ENCODE measurements around the gene TRPM3.
"Not testable (repeated sequence)": the region's sequence is repeated elsewhere in the genome, so short reads cannot be mapped to it uniquely, and the experiment has no call there.

TRPM3 gene

DNA sequence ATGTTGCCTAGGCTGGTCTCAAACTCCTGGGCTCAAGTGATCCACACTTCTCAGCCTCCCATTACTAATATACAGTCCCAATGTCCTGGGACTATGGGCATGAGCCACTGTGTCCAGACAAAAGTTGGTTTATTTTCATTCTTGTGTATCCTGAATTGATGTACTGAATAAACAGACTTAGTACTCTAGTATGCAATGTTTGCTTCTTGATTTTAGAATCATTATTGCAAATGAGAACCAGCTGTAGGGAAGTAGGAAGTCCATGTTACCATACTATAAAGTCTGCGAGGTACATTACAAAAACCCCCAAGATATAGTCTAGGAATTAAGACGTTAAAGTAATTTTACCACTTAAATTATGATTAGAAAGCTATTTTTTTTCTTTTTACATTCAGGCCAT, 372.4 kb downstream of the TRPM3 start:
- DNase-seq (ENCODE audit: low spot score), result no peak

DNA sequence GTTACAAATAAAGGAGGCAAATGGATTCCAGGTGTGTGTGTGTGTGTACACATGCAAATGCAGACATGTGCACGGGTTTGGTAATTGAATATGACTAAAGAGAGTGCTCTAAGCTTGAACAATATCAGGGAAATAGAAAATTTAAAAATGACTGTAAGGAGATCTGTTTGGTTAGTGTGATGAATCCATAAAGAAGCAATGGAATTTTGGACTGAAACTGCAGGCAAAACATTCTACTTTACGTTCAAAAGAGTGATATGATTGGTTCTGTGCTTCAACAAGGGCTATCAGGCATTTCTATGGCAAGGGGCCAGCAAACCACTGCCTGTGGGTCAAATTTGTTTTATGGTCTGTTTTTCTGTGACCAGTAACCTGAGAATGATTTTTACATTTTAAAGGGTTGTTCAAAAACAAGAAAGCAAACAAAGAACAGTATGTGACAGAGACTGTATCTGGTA, 374.1 kb downstream of the TRPM3 start:
- no peak for DNase-seq (ENCODE audit: low spot score)

DNA sequence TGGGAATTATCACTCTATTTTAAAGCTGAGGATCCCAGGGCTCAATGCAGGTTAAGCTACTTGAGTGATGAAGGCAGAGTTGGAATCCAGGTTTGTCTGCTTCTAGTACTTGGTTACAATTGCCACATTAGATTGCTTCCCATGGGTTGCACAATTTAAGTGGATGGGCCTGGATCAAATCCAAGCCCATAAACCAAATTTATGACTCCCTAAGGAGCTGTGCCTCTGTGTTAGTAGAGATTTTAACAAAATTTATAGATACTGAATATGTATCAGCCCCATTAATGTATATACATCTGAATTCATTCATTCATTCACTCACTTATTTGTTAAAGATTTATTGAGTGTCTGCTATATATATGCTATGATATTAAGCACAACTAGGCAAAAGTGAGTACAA, 374.7 kb downstream of the TRPM3 start:
- DNase-seq (ENCODE audit: low spot score), result no peak

GRCh38 chr9:70746316-70746715, 375.1 kb downstream of the TRPM3 start:
- no peak for DNase-seq (ENCODE audit: low spot score)

DNA sequence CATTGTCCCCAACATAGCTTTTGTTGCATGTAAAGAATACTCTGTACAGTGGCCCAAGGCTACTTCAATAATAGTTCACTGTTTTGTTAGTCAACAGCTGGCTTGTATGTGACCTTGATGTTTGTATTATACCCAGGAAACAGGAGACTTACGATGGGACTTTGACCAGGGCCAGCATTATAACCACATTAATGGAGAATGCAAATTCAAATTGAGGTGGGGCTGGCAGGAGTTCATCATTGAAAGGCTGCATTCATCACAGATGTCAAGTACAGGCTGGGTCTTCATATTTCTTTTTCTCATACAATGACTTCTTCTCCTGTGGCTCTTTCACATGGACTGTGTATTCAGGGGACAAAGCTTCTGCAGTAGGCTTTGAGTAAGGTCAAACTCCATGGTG, 396.6 kb downstream of the TRPM3 start:
- DNase-seq (ENCODE audit: low spot score), result not testable (repeated sequence)

GRCh38 chr9:70724025-70724424, 397.4 kb downstream of the TRPM3 start:
- not testable (repeated sequence) for DNase-seq (ENCODE audit: low spot score)

- DNase-seq (ENCODE audit: low spot score), result not testable (repeated sequence)
Observed at GRCh38 chr9:70706797-70707196, 414.6 kb downstream of the TRPM3 start.

DNA sequence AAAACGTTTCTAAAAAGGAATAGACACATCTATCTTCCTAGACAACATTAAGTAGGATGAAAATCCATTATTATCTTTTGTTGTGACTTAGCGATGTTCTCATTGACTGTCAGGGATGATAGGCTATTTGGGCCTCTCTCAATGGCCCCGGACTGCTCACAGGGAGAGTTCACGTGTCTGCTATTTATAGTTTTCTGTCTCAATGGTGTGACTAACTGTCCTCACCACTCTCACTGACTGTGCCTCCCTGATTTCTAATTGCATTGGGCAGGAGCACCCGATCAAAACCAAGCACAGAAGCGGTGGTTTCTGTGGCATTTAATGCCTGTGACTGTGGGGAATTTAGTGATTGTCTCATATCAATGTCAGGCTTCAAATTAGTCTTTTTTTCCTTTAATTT, 420.3 kb downstream of the TRPM3 start:
- DNase-seq (ENCODE audit: low spot score), result no peak

- DNase-seq (ENCODE audit: low spot score), result no peak
Observed at GRCh38 chr9:70696694-70697335, 424.6 kb downstream of the TRPM3 start.

DNA sequence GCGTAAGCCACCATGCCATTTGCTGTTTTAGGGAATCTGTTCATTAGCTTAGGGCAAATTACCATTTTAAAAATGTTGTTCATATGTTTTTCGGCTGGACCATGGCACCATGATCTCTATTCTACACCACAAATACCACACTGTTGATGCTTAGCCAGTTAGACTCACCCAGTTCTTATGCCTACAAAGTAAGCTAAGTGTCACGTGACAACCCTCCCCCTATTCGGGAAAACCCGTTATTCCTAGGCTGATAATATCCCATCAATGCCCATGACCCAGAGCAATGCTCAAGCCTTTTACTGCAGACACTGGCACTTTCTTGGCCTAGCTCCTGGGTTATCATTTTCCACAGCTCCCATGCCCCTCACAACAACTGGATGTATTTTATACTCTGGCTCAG, 426.7 kb downstream of the TRPM3 start:
- no peak for DNase-seq (ENCODE audit: low spot score)

DNA sequence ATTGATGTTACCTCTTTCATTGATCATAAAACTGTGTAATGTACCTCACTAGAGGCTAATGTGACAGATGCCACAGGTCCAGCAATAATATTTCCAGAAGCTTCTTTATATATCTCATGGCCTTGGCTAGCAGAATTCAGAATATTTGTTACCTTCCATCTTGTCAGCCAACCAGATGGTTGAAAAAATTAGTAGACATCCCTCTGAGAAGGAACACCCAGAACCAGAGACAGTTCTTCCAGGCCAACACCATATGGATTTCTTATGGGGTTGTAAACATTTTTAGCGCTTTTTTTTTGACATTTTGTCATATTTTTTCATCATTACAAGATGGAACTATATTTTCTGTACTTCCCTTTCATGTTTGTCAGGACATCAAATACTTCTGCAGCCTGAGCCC, 428.2 kb downstream of the TRPM3 start:
- no peak for DNase-seq (ENCODE audit: low spot score)

DNA sequence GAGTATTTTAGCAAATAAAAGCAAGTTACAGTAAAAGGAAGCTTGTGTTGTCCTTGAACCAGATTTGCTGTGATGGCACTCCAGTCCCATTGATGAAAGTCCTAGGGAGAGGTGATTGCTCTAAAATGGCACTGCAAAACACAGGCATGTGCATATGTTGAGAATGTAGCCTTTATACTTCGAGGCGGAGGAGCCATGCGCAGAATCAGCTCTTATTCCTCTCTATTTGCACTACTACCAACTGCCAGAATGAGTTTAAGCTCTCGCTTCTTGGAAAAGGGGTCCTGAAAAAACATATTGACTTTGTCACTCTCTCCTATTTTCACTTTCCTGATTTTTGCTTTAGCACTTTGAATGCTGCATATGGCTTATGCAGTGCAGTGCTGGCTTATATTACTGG, 429.0 kb downstream of the TRPM3 start:
- no peak for DNase-seq (ENCODE audit: low spot score)

DNA sequence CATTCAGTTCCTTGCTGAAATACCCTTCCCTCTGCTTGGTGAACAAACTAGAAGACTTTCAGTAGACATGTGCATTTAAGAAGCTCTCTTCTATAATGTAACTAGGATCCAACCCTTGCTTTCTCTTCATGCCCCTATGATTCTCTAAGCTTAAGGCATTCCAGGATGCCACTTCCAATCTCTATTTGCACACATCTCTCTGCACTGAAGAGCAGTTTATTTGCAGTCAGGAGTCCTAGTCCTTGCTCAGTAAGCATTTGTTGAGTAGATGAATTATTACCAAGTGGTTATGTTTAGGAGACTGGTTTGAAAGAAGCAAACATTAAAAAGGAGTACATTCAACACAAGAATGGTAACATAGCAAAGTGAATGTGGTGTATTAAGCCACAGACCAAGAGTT, 432.7 kb downstream of the TRPM3 start:
- no peak for DNase-seq (ENCODE audit: low spot score)

GRCh38 chr9:70683841-70684240, 437.6 kb downstream of the TRPM3 start:
- no peak for DNase-seq (ENCODE audit: low spot score)

- no peak for DNase-seq (ENCODE audit: low spot score)
Observed at GRCh38 chr9:70682298-70682697, 439.1 kb downstream of the TRPM3 start.

DNA sequence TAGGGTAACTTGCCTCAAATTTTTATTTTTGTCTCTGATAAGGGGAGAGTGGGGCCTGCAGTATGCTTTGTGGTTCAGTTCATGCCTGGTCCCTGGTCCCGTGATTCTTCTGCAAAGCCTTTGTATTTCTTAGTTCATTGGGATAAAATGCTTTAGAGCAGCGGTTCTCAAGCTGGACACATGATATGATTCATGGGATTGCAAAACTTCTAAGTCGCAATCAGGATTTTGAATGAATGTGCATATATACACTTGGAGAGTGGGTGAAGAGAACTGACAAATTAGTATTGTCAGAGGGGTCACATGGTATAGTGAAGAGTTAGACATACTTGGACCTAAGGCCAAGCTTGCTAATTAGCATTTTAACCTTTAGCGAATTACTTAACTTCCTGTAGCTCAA, 441.6 kb downstream of the TRPM3 start:
- DNase-seq (ENCODE audit: low spot score), result no peak

DNA sequence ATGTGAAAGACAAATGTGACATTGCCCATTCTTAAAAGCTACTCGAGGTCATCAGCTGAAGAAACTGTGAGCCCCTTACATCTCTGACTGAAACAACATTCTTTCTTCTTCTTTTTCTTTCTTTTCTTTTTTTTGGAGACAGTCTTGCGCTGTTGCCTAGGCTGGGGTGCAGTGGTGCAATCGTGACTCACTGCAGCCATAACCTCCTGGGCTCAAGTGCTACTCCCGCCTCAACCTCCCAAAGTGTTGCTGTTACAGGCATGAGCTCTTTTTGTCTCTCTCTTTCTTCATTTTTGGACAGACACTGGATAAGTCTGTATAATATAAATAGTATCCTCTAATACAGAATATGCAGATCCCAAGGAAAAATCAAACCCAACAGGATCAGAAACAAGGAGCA, 443.3 kb downstream of the TRPM3 start:
- DNase-seq (ENCODE audit: low spot score), result no peak

GRCh38 chr9:70677055-70677735, 444.2 kb downstream of the TRPM3 start:
- no peak for DNase-seq (ENCODE audit: low spot score)

GRCh38 chr9:70675868-70676370, 445.5 kb downstream of the TRPM3 start:
- no peak for DNase-seq (ENCODE audit: low spot score)

DNA sequence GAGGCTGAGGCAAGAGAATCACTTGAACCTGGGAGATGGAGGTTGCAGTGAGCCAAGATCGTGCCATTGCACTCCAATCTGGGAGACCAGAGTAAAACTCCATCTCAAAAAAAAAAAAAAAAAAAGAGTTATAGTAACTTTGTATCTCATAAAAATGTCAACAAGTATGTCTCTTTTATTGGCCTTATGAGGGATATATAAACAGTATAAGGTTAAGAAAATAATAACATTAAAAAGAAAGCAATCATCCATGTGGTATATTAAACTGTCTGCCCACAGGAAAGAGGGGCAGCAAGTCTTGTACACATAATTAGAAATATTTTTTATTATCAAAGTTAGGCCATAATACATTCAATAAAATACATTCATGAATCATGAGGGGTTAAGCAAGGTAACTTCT, 447.6 kb downstream of the TRPM3 start:
- no peak for DNase-seq (ENCODE audit: low spot score)

DNA sequence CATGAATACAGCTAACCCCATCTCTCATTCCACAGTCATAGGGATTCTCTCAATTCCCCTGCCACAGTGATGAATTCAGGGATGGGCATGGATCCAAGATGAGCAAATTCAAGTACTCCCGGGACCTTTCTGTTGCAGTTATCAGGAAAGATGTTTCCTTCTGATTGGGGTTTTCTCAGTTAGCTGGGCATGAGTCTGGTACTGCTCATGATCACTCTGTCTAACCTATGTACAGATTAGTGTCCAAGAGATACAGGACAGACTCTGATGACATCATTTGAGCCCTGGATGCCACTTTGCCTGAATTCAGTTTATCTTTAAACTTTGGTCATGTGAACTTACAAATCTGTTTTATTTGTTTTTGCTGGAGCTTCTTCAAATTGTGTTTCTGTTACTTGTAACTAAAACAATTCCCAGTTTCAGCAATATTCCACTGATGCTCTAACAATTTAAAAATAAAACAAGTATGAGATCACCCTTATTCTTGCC, 449.2 kb downstream of the TRPM3 start:
- no peak for DNase-seq (ENCODE audit: low spot score)

DNA sequence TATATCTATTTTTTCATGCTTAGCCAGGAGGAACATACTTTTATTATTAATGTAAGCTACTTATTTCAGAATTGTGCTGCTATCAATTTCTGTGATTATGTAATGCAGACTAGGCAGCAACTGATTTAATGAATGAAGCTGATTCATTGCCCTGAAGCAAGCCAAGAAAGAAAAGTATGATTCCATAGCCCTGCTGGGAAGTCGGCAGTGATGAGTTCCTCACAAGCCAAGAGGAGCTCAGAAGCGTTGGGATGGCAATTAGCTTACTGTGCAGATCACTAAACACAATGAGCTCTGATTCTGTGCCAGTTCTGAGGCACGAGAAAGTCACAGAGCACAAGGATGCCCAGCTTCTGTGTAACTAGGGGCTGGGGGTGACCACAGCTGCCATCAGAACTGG, 452.7 kb downstream of the TRPM3 start:
- no peak for DNase-seq (ENCODE audit: low spot score)

DNA sequence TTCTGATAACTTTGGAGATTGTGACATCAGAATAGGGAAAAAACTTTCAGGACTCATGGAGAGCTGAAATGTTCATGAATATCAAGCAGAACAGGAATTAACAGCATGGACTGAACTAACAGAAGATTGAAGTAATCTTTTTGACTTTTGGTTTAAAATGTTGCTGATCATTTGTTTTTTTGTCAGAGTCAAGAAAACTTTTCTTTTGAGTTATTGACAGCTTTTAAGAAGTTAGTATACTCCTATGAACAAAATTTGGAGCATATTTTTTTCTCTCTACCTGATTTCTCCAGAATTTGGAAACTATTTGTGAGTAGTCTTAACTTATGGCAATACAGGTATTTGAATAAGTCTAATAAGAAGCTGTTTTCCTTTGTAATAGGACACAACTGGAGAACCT, 462.7 kb downstream of the TRPM3 start:
- DNase-seq (ENCODE audit: low spot score), result no peak

DNA sequence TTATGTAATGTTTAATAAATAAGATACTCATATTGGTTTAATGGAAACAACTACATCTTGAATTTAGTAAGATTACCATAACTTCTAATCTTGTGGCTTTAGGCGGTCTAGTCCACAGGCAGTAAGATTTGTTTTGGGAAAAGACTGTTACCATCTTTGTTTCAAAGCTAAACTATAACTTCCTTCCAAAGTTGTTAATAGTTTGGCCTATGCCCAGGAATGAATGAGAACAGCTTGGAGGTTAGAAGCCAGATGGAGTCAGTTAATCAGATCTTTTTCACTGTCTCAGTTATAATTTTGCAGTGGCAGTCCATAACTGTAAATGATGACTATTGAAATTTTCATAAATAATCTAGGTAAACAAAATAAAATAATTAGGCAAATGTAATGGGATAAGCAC, 465.1 kb downstream of the TRPM3 start:
- no peak for DNase-seq (ENCODE audit: low spot score)
